Body of pancreas (tissue), 4 donors: ENCODE data around the gene MYLK.
"Not testable (repeated sequence)": the region's sequence is repeated elsewhere in the genome, so short reads cannot be mapped to it uniquely, and the experiment has no call there.

ENCODE experiments used
- CTCF ChIP-seq, 7 experiments: fragments of 450-650 bp in 4 of 7; fragments of 200-600 bp in 3 of 7; sonication (generic) in 3 of 7; IDR thresholded peaks; one replicate each; pipeline ENCODE4 v1.5.1; 2016 to 2019; ENCODE audit warnings: antibody characterized with exemption in 7 of 7
- POLR2A ChIP-seq, 3 donors: fragments of 450-650 bp; IDR thresholded peaks; one replicate each; pipeline ENCODE4 v1.6.1; 2016; ENCODE audit warnings: antibody characterized with exemption in 3 of 3, mild to moderate bottlenecking in 2 of 3

GRCh38 chr3:123890991-123891390, 6.9 kb upstream of the MYLK start:
- TF ChIP-seq CTCF, POLR2A (IDR thresholded peaks at IDR 0.05): not testable (repeated sequence)
